Measurements from ENCODE around the gene GFI1B.

GFI1B gene

DNA sequence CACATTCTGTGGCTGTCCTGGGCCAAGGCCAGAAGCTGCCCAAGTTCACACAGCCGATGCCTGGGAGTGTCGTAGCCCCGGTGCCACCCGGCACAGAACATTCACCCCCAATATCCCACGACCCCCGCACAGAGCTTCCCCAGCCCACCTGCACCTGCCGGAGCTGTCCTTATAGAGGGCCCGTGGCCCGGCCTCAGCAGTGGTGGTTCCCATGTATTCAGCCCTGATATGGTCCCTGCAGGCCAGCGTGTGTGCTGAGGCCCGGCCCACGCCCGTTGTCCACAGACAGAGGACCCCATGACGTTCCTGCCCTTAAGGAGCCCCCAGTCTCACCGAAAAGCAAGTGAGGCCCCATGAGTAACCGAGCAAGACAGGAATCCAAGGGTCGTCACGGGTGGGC is 5.3 kb upstream of the GFI1B start:
- no peak overlapping the region for H3K4me3 ChIP-seq (ENCODE audit: low read depth, low read length)
- no peaks in the 10 kb centered on the region for H3K36me3 ChIP-seq (ENCODE audit: control insufficient read depth, insufficient read depth, low read length)
- no peak overlapping the region for H3K9ac ChIP-seq (ENCODE audit: low read depth, low read length)
- peaks cover 2% of the 10 kb centered on the region for H3K4me1 ChIP-seq (ENCODE audit: control insufficient read depth, insufficient read depth, low read length)
- peaks cover 17% of the 10 kb centered on the region for H3K27me3 ChIP-seq (ENCODE audit: control insufficient read depth, insufficient read depth, low read length)
- H3K9me3 ChIP-seq (ENCODE audit: control insufficient read depth, insufficient read depth, low read length): no peaks in the 10 kb centered on the region

DNA sequence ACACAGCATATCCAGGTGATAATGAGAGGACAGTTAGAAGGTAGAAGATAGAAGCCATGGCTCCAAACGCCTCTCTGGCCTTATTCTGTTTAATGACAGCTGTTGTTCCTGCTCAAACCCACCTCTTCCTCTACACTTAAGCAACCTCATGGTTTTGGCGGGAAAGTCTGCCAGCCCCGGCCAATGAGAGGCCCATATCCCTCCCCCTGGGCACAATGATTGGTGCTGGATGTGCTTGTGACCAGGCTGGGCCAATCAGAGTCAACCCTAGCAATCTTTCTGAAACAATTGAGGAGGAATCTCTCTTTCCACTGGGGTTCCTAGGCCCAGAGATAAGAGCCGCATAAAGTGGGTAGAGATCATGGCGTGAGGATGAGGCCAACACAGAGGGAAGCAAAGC is 4.8 kb upstream of the GFI1B start:
- no peak overlapping the region for H3K9ac ChIP-seq (ENCODE audit: low read depth, low read length)
- H3K9me3 ChIP-seq (ENCODE audit: control insufficient read depth, insufficient read depth, low read length): no peaks in the 10 kb centered on the region
- H3K36me3 ChIP-seq (ENCODE audit: control insufficient read depth, insufficient read depth, low read length): no peaks in the 10 kb centered on the region
- peaks cover 2% of the 10 kb centered on the region for H3K4me1 ChIP-seq (ENCODE audit: control insufficient read depth, insufficient read depth, low read length)
- peaks cover 22% of the 10 kb centered on the region for H3K27me3 ChIP-seq (ENCODE audit: control insufficient read depth, insufficient read depth, low read length)
- H3K4me3 ChIP-seq (ENCODE audit: low read depth, low read length): no peak overlapping the region

DNA sequence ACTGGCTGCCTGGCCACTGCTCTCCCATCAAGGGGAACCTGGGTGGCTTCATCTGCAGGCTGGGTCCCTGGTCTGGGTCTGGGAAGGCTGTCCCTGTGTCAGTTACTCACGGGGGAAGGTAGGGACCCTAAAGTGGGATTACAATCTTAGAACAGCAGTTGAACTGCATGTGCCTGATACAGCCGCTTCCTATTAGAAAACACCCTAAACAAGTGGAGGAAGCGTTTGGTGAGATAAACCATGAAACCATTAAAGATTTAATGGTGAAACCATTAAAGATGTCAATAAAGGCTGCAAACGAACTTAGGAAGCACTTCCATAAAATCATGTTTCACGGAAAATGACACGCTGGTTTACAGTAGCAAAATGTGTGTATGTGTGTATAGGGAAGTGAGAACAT is 2.5 kb upstream of the GFI1B start:
- no peak overlapping the region for H3K4me3 ChIP-seq (ENCODE audit: low read depth, low read length)
- no peaks in the 10 kb centered on the region for H3K9me3 ChIP-seq (ENCODE audit: control insufficient read depth, insufficient read depth, low read length)
- no peaks in the 10 kb centered on the region for H3K36me3 ChIP-seq (ENCODE audit: control insufficient read depth, insufficient read depth, low read length)
- H3K4me1 ChIP-seq (ENCODE audit: control insufficient read depth, insufficient read depth, low read length): peaks cover 3% of the 10 kb centered on the region
- peaks cover 39% of the 10 kb centered on the region for H3K27me3 ChIP-seq (ENCODE audit: control insufficient read depth, insufficient read depth, low read length)
- H3K9ac ChIP-seq (ENCODE audit: low read depth, low read length): no peak overlapping the region

DNA sequence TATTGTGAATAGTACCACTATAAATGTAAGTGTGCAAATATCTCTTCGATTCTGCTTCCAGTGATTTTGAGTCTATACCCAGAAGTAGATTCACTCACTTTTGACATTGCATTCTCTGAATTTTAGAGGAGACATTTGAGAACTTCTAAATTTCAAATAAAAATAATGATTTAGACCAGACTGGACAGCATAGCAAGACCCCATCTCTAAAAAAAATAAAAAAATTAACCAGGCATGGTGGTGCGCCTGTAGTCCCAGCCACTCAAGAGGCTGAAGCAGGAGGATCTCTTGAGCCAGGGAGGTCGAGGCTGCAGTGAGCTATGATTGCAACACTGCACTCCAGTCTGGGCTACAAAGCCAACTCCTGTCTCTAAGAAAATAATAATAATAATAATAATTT is 1.9 kb upstream of the GFI1B start:
- Histone ChIP-seq H3K27me3 (ENCODE audit: control insufficient read depth, insufficient read depth, low read length) (peaks cover 39% of the 10 kb centered on the region), H3K4me3 (ENCODE audit: low read depth, low read length) (no peak overlapping the region)

DNA sequence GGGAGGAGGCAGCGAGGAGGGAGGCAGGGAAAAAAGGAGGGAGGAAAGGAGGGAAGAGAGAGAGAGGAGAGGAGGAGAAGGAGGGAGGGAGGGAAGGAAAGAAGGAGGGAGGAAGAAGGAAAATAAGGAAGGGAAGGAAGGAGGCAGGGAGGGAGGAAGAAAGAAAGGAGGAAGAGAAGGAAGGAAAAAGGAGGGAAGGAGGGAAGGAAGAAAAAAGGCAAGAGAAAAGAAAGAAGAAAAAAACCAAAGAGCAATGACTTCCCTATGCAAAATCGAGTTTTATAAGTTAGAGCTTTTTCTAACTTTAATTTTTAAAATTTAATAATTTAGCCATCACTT is 413 bp upstream of the GFI1B start:
- H3K36me3 ChIP-seq (ENCODE audit: control insufficient read depth, insufficient read depth, low read length): no peaks in the 10 kb centered on the region
- H3K4me1 ChIP-seq (ENCODE audit: control insufficient read depth, insufficient read depth, low read length): peaks cover 3% of the 10 kb centered on the region
- H3K4me3 ChIP-seq (ENCODE audit: low read depth, low read length): peak overlapping the region; percentile 31
- H3K27me3 ChIP-seq (ENCODE audit: control insufficient read depth, insufficient read depth, low read length): peaks cover 36% of the 10 kb centered on the region
- H3K9ac ChIP-seq (ENCODE audit: low read depth, low read length): no peak overlapping the region
- H3K9me3 ChIP-seq (ENCODE audit: control insufficient read depth, insufficient read depth, low read length): no peaks in the 10 kb centered on the region

More for the DNA sequence above, 1.9 kb upstream of the GFI1B start:
- H3K9me3 ChIP-seq (ENCODE audit: control insufficient read depth, insufficient read depth, low read length): no peaks in the 10 kb centered on the region
- H3K36me3 ChIP-seq (ENCODE audit: control insufficient read depth, insufficient read depth, low read length): no peaks in the 10 kb centered on the region
- peaks cover 3% of the 10 kb centered on the region for H3K4me1 ChIP-seq (ENCODE audit: control insufficient read depth, insufficient read depth, low read length)
- H3K9ac ChIP-seq (ENCODE audit: low read depth, low read length): no peak overlapping the region

DNA sequence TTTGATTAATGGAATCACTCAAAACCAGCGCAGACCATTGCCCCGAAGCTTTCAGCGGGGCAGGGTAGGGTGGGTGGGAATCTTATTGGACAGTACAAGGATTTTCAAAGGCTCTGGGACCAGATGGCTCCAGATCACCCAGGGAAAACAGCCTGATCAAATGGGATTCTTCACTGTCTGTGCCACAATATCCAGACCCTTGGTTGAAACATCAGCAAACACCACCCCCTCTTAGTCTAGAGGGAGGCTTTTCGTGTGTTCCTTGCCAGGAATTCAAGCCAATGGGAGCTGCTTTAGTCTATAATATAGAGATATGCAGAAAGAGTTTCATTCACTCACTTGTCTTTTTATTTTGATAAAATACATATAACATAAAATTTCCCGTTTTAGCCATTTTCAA is 1.7 kb downstream of the GFI1B start:
- H3K27me3 ChIP-seq (ENCODE audit: control insufficient read depth, insufficient read depth, low read length): peaks cover 27% of the 10 kb centered on the region
- peaks cover 3% of the 10 kb centered on the region for H3K4me1 ChIP-seq (ENCODE audit: control insufficient read depth, insufficient read depth, low read length)
- H3K9ac ChIP-seq (ENCODE audit: low read depth, low read length): no peak overlapping the region
- no peaks in the 10 kb centered on the region for H3K9me3 ChIP-seq (ENCODE audit: control insufficient read depth, insufficient read depth, low read length)
- no peaks in the 10 kb centered on the region for H3K36me3 ChIP-seq (ENCODE audit: control insufficient read depth, insufficient read depth, low read length)
- H3K4me3 ChIP-seq (ENCODE audit: low read depth, low read length): no peak overlapping the region

DNA sequence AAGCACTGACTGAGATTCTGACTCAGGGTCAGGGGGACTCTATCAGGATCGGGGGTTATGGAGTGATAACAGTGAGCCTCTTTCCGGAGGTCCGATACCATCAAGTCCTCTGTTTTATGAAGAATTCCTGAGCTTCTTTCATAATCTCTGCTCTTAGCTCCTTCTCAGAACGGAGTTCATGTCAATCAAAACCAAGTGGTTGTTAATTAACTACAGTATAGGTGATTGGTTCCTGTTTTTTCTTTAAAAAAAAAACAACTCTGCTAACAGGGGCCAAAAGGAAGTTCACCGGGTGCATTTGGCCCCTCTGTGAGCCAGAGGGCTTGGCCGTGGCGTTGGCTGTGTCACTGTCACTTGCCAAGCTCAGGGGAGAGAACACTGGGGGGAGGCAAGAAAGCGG is 4.0 kb downstream of the GFI1B start:
- peaks cover 26% of the 10 kb centered on the region for H3K27me3 ChIP-seq (ENCODE audit: control insufficient read depth, insufficient read depth, low read length)
- no peaks in the 10 kb centered on the region for H3K9me3 ChIP-seq (ENCODE audit: control insufficient read depth, insufficient read depth, low read length)
- no peak overlapping the region for H3K4me3 ChIP-seq (ENCODE audit: low read depth, low read length)
- peaks cover 3% of the 10 kb centered on the region for H3K4me1 ChIP-seq (ENCODE audit: control insufficient read depth, insufficient read depth, low read length)
- H3K36me3 ChIP-seq (ENCODE audit: control insufficient read depth, insufficient read depth, low read length): no peaks in the 10 kb centered on the region
- H3K9ac ChIP-seq (ENCODE audit: low read depth, low read length): no peak overlapping the region

DNA sequence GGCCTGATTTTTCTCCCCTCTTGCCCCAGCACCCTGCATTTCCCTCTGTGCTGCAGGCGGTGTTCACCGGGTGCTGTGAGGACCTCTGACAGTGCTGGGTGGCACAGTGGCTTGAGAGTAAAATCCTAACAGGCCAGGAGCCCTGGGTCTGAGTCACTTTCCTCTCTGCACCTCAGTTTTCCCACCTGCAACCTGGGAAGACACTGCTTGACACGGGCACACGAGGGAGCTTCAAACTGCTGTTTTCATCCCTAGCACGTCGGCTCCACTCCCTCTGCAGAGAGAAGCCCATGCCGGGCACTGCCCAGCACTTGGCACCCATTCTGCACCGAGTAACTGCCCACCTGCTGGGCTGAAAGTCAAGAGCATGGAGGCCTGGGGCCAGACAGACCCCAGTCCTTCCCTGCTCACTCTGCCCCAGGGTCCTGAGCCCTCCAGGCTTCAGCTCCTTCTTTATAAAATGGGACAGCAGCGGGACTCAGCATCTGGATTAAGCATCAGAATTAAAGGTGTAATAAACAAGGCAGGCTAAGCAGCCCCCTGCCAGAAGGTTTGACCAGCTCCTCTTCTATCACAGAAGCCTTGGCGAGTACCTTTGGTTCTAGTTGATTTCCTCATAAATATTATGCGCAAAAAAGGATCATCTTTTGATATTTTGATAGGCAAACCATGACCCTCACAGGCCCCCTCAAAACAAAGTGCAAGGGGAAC is 5.2 kb downstream of the GFI1B start:
- Histone ChIP-seq H3K4me1 (ENCODE audit: control insufficient read depth, insufficient read depth, low read length) (peaks cover 3% of the 10 kb centered on the region), H3K27me3 (ENCODE audit: control insufficient read depth, insufficient read depth, low read length) (peaks cover 18% of the 10 kb centered on the region), H3K36me3 (ENCODE audit: control insufficient read depth, insufficient read depth, low read length) (no peaks in the 10 kb centered on the region), H3K9me3 (ENCODE audit: control insufficient read depth, insufficient read depth, low read length) (no peaks in the 10 kb centered on the region), H3K4me3 (ENCODE audit: low read depth, low read length) (no peak overlapping the region), H3K9ac (ENCODE audit: low read depth, low read length) (no peak overlapping the region)

DNA sequence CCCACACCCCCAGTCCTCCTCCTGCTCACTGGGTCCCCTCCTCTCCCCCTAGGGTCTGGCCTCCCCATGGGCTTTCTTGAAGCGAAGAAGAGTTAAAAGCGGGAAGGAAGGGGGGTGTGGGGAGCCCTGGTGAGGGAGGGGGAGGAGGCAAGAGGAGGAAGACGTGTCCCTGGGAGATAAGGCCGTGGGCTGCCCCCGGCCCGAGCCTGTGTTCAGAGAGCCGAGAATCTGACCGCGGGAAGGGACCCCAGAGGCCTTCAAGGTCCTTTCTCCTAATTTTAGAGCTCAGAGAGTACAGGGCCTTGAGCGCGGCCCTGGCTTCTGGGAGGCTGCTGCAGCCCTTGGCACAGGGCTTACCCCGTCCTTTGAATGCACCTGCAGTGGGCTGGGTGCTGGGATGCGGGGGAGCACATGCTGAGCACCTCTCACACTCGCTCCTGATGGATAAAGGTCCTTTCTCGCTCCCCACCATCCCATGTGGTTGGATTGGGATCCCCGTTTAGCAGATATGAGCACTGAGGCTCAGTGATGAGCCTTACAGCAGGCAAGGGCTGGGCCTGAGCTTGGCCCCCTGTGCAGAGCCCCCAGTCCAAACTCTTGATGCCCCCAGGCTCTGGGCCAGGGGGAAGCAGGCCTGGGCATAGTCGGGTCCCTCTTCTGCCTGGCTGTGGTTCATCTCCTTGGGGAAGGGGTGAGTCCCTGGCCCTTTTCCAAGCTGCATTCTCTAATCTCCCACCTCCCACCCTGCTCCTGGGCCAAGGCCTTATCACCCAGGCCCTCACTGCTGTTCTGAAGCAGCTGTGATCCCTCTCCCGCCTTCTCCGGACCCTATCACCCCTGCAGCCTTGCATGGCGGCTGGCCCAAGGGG is 5.9 kb downstream of the GFI1B start:
- no peaks in the 10 kb centered on the region for H3K36me3 ChIP-seq (ENCODE audit: control insufficient read depth, insufficient read depth, low read length)
- no peak overlapping the region for H3K4me3 ChIP-seq (ENCODE audit: low read depth, low read length)
- no peaks in the 10 kb centered on the region for H3K9me3 ChIP-seq (ENCODE audit: control insufficient read depth, insufficient read depth, low read length)
- no peak overlapping the region for H3K9ac ChIP-seq (ENCODE audit: low read depth, low read length)
- peaks cover 11% of the 10 kb centered on the region for H3K27me3 ChIP-seq (ENCODE audit: control insufficient read depth, insufficient read depth, low read length)
- no peaks in the 10 kb centered on the region for H3K4me1 ChIP-seq (ENCODE audit: control insufficient read depth, insufficient read depth, low read length)

DNA sequence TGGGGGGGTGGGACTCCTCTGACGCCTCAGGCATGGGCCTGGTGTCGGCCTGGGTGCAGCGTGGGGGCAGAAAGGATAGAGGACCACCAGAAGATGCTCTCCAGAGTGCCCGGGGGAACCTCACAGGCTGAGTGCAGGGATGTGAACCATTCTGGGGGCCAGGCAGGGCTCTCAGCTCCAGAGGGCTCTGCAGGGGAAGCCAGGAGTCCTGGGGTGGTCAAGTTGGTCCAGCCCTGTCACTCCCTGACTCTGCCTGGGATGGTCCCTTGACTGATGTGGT is 6.5 kb downstream of the GFI1B start:
- Histone ChIP-seq H3K9ac (ENCODE audit: low read depth, low read length) (no peak overlapping the region), H3K4me1 (ENCODE audit: control insufficient read depth, insufficient read depth, low read length) (no peaks in the 10 kb centered on the region), H3K27me3 (ENCODE audit: control insufficient read depth, insufficient read depth, low read length) (peaks cover 5% of the 10 kb centered on the region)

DNA sequence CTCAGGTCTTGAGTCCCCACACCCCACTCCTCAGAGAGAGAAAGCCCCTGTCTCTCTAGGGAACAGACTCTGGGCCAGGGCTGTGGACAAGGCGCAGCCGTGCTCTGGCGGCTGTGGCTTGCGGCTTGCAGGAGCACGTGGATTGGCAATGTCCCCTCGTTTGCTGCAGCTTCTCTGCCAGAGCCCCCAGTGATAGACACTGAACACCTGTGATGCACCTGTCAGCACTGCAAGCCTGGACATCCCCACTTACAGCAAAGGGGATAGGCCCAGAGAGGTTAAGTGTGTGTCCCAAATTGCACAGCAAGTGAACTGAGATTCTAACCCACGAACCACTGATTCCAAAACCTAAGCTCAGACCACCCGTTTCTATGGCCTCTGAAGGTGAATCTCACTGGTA is 7.0 kb downstream of the GFI1B start:
- H3K4me1 ChIP-seq (ENCODE audit: control insufficient read depth, insufficient read depth, low read length): no peaks in the 10 kb centered on the region
- H3K36me3 ChIP-seq (ENCODE audit: control insufficient read depth, insufficient read depth, low read length): no peaks in the 10 kb centered on the region
- H3K9ac ChIP-seq (ENCODE audit: low read depth, low read length): no peak overlapping the region
- H3K4me3 ChIP-seq (ENCODE audit: low read depth, low read length): no peak overlapping the region
- no peaks in the 10 kb centered on the region for H3K9me3 ChIP-seq (ENCODE audit: control insufficient read depth, insufficient read depth, low read length)
- peaks cover 1% of the 10 kb centered on the region for H3K27me3 ChIP-seq (ENCODE audit: control insufficient read depth, insufficient read depth, low read length)

More for the DNA sequence above, 6.5 kb downstream of the GFI1B start:
- Histone ChIP-seq H3K9me3 (ENCODE audit: control insufficient read depth, insufficient read depth, low read length) (no peaks in the 10 kb centered on the region), H3K36me3 (ENCODE audit: control insufficient read depth, insufficient read depth, low read length) (no peaks in the 10 kb centered on the region), H3K4me3 (ENCODE audit: low read depth, low read length) (no peak overlapping the region)

DNA sequence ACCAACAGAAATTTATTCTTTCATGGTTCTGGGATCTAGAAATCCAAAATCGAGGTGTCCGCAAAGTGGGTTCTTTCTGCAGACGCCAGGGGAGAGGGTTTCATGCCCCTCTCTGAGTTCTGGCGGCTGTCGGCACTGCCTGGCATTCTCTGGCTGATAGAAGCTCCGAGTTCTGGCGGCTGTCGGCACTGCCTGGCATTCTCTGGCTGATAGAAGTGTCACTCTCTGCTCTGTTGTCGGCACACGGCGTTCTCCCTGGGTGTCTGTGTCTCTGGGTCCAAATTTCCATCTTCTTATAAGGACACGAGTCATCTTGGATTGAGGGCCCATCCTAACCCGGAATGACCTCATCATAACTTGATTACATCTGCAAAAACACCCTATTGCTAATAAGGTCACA is 7.6 kb downstream of the GFI1B start:
- H3K4me3 ChIP-seq (ENCODE audit: low read depth, low read length): no peak overlapping the region
- H3K9me3 ChIP-seq (ENCODE audit: control insufficient read depth, insufficient read depth, low read length): no peaks in the 10 kb centered on the region
- H3K36me3 ChIP-seq (ENCODE audit: control insufficient read depth, insufficient read depth, low read length): no peaks in the 10 kb centered on the region
- no peaks in the 10 kb centered on the region for H3K4me1 ChIP-seq (ENCODE audit: control insufficient read depth, insufficient read depth, low read length)
- H3K9ac ChIP-seq (ENCODE audit: low read depth, low read length): no peak overlapping the region
- H3K27me3 ChIP-seq (ENCODE audit: control insufficient read depth, insufficient read depth, low read length): no peaks in the 10 kb centered on the region

Measured in iPS-15b (cell line).